GM19395 (cell line): ENCODE results near the gene SLC30A7.
A peak's percentile ranks its signal among the peaks of the same experiment; 100 is the strongest.

ENCODE experiments used
- ATAC-seq: cut with Tn5 transposase; IDR thresholded peaks from one replicate; pipeline ENCODE4 v1.9.1; 2021; ENCODE audit warnings: mild to moderate bottlenecking, moderate library complexity; ENCODE audit not compliant: unreplicated experiment

SLC30A7 gene

GRCh38 chr1:100971021-100971420, 75.1 kb downstream of the SLC30A7 start:
- ATAC-seq, result no peak

DNA sequence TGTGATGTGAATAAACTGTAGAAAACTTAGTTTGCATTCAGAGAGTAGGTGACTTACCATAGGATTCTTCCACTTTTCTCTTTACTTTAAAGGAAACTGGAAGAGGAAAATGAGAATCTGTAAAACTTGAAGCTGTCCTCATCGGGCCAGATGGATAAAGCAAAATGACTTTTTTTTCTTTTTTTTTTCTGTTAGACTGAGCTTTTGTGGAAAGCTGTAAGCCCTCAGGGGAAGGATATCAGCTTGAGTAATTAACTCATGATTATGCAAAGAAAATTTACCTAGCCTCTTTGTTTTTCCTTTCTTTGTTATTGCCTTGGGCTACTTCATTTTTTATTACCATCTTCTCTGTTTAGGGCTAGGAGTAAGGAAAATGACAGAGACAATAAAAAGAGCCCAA, 76.3 kb downstream of the SLC30A7 start:
- ATAC-seq, result no peak

DNA sequence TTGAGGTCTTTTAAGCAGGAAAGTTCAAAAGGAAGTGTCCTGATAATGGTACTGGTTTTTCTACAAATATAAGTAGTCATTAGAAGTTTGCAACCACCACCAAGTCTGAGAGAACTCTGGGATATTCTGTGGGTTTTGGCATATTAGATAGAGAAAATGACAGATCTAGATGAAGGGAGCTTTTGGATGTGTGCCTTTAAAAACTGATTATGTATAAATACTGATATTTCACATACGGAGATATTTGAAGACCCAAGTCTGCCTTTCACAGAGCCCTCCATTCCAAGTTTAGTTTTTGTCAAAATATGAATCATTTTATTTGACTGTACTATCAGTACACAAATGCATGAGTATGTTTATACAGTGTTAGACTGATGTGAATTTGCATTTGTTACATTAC, 81.0 kb downstream of the SLC30A7 start:
- ATAC-seq, result no peak

GRCh38 chr1:100979631-100980030, 83.7 kb downstream of the SLC30A7 start:
- ATAC-seq, result no peak

GRCh38 chr1:100982793-100983192, 86.9 kb downstream of the SLC30A7 start:
- no peak for ATAC-seq

- no peak for ATAC-seq
Observed at GRCh38 chr1:100988121-100988520, 92.2 kb downstream of the SLC30A7 start.

GRCh38 chr1:100989306-100990077, 93.6 kb downstream of the SLC30A7 start:
- no peak for ATAC-seq

- no peak for ATAC-seq
Observed at GRCh38 chr1:100995198-100995988, 99.5 kb downstream of the SLC30A7 start.

GRCh38 chr1:100998426-100998825, 102.5 kb downstream of the SLC30A7 start:
- ATAC-seq, result no peak

DNA sequence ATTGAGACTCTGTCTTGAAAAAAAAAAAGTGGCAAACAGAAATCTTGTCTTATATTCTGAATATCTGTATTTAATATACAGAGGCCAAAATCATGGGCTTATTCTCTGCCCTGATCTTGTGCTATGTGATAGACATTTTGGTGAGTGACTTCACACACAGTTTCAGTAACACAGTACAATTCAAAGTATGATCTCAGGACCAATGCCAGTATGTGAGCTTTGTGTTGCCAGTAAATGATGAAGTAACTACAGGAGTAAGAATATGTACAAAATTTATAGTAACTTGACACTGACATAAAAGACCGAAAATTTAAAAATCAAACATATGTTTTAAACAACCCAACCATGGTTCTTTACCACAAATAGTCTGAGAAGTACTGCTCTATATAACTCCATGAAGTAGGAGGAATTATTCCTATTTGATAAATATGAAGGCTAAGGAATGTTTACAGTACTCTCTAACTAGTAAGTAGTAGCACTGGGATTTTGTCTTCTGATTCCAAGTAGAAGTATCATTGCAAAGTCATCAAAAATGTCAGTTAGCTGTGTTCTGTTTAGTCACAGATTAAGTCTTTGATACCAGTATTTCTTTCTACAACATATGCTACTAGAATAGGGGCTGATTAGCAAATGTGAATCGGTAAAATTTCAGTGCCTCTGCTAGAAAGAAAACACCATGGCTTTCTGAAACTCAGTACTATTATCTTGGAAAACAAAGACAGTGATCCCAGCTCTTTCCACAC, 104.4 kb downstream of the SLC30A7 start:
- ATAC-seq, result no peak

DNA sequence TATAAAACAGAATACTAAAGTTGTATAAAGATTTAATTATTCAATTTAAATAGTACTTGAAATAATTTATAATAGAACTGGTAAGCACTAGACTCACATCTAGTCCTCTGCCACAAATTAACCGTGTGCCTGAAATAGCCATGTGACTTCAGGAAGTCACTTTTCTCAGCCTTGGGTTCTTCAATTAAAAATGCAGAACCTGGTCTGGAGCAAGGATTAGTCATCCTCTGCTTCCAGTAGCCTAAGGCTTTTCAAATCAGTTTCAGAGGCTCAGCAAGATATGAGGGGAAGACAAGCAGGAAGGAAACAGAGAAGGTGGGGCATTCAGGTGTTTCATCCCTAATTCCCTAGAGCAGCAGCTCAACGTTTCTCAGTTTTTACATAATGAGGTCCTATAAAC, 106.7 kb downstream of the SLC30A7 start:
- ATAC-seq, result no peak

- ATAC-seq, result no peak
Observed at GRCh38 chr1:101003012-101003650, 107.2 kb downstream of the SLC30A7 start.

- peak; percentile 66 for ATAC-seq
Observed at GRCh38 chr1:101004061-101004460, 108.2 kb downstream of the SLC30A7 start.

DNA sequence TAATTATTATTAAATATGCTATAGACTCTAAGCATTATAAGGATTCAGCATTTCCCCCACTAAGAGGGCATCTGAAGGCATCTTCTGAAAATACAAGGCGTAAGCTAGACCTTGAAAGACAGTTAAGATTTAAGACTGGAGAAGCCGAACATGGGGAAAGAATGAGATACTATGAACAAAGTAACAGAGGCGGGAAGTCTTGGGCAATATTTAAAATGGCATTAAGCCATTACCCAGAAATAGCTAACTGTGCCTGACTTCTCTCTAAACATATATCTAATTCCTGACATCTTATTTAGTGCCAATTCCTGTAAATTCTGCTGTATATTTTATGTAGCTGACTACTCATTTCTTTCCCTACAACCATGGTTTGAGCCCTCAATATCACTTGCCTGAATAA, 108.8 kb downstream of the SLC30A7 start:
- ATAC-seq, result no peak

DNA sequence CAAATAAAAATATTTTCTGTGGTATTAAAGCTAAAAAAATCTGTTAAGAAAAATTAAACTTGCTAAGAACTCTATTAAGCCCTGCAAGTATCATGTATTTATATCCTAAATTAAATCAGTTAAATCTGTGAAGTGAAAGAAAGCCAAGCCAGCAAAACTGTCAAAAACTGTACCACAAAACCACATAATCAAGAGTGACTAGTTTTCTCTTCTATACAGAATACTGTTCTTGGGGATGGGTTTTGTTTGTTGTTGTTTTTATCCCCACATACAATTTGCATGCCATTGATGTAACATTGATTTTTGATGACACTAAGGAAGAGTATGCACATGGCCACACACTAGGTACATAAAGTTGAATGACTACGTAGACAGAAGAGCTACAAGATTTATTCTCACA, 109.3 kb downstream of the SLC30A7 start:
- no peak for ATAC-seq

DNA sequence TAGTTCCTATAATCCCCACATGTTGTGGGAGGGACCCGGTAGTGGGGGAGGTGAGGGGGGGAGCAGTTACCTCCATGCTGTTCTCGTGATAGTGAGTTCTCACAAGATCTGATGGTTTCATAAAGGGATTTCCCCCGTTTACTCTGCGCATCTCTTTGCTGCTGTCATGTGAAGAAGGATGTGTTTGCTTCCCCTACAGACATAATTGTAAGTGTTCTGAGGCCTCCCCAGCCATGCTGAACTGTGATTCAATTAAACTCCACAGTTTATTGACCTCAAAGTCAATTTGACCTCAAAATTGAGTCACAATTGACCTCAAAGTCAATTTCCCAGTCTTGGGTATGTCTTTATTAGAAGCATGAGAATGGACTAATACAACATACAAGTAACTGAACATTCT, 110.0 kb downstream of the SLC30A7 start:
- no peak for ATAC-seq

- ATAC-seq, result no peak
Observed at GRCh38 chr1:101006553-101006952, 110.7 kb downstream of the SLC30A7 start.

DNA sequence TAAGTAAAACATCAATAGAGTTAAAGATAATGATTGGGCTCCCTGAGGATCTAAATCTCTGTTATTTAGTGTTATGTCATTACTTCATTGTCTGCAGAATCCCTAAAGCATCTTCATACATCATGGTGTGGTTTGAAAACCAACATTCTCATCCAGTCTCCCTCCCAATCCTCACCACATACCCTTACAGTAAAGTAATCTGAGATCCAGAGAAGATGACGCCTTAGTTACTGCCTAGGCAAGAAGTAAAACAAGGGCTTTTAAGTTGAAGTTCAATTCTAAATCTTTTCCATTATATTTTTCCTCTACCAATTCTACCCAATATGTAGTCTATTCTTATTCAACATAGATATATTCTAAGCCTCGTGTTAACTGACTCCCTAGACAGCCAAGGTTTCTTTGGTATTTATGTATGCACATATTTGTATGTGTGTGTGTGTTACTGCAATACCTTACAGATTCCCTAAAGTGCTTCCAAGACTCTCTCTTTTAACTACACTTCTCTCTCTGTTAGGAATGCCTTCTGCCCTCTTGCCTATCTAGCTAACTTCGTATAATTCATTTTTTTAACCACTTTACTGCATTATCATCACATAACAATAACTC, 112.4 kb downstream of the SLC30A7 start:
- ATAC-seq, result no peak

DNA sequence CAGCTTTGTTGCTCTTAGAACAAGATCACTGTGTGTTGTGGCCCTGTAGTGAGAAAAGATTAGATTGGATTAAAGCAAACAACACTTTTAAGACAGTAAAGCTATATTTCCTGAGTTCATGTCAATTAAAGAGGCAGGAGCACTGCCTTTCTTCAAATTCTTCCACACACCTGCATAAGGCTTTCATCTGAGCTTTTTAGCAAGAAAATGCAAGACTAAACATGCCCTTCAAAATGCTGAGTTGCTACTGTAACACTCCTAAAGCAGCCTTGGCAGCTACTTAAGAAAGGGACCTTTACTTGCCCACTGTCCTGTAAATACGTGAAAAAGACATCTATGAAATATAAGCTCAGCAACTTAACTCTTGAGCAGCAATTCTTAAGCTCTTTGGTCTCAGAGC, 117.9 kb downstream of the SLC30A7 start:
- no peak for ATAC-seq

GRCh38 chr1:101017448-101017847, 121.6 kb downstream of the SLC30A7 start:
- no peak for ATAC-seq

DNA sequence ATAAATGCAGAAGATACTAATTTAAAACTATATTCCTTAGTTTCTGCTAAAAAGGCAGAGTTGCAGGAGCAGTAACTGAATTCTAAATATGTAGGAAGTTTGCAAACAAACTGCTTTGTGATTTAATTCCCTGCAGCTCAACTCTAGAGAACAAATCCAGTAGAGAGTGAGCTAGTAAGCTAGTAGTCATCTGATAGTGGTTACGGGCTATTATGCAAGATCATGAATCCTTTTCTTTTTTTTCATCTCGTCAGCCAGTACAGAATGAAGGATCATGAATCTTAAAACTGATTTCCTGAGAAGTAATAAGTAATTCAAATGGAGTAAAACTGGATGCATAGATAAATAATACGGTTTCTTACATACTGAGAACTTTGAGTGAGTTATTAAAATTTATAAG, 126.4 kb downstream of the SLC30A7 start:
- ATAC-seq, result no peak
